GM19238 (cell line): ENCODE measurements around the gene G6PC2.
"Not testable (repeated sequence)": the region's sequence is repeated elsewhere in the genome, so short reads cannot be mapped to it uniquely, and the experiment has no call there.

Experiments
- DNase-seq: peaks from one replicate; pipeline ENCODE4 v3.0.0; 2011; ENCODE audit warnings: low spot score; ENCODE audit not compliant: insufficient read length

Gene G6PC2

DNA sequence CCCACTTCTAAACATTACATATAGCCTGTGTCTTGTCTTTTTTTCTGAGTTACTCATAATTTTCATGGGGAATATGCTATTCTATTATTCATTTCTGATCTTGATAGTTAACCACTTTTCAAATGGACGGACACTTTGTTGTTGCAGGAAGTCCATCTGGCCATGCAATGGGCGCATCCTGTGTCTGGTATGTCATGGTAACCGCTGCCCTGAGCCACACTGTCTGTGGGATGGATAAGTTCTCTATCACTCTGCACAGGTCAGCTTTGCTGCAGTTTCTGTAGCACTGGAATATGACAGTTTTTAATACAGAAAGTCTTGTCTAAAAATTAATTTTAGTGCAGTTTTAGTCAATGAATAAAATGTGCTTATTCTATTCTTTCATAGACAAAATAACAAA is 3.3 kb downstream of the G6PC2 start:
- no peak for DNase-seq

DNA sequence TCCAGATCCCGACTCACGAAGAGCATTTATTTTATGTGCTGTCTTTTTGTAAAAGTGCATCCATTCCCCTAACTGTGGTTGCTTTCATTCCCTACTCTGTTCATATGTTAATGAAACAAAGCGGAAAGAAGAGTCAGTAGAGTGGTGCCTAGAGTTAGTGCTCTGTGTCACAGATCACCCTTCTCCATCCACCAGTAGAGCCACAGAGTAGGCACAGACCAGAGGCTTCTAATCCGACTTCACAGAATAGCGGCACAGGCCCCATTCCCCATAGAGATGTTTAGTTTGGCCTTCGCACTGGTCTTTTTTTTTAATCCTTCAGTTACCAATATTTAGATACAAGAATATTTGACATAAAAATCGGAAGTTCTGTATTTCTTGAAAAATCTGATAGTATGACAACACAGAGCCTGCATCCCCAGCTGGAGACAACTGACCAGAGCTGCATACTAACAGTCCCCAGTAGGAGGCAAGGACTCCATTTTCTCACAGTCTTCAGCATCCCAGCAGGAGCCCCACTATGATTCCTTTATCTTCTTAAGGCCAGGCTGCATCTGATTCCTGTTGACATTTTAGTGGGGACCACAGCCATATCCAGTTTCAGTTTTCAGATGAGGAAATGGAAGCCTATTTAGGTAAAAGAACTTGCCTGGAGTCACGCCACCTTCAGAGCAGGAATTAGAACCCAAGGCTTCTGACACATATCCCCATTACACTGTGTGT is 7.0 kb downstream of the G6PC2 start:
- DNase-seq = no peak

DNA sequence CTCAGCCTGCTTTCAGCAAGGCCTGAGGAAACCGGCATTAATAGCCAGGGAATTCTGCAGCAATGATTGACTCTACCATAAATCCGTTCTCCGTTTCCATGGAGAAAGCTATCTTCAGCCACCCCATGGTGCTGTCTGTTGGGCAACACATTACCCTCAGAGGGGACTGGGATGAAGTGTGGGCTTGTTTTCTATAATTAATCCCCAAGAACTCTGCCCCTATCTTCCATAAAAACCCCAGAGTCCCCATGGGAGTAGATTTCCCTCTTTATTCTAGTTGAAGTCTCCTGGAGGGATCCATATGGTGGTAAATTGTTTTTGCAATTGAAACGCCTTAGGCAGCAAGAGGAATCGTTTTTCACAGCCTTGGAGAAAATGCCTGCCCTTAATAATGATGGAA is 9.2 kb downstream of the G6PC2 start:
- DNase-seq = no peak

- DNase-seq = no peak
These were observed 11.4 kb downstream of the G6PC2 start for GRCh38 chr2:168912466-168912865.

GRCh38 chr2:168912901-168913369 is 11.8 kb downstream of the G6PC2 start:
- DNase-seq = no peak

- DNase-seq = no peak
These were observed 12.4 kb downstream of the G6PC2 start for GRCh38 chr2:168913495-168913894.

DNA sequence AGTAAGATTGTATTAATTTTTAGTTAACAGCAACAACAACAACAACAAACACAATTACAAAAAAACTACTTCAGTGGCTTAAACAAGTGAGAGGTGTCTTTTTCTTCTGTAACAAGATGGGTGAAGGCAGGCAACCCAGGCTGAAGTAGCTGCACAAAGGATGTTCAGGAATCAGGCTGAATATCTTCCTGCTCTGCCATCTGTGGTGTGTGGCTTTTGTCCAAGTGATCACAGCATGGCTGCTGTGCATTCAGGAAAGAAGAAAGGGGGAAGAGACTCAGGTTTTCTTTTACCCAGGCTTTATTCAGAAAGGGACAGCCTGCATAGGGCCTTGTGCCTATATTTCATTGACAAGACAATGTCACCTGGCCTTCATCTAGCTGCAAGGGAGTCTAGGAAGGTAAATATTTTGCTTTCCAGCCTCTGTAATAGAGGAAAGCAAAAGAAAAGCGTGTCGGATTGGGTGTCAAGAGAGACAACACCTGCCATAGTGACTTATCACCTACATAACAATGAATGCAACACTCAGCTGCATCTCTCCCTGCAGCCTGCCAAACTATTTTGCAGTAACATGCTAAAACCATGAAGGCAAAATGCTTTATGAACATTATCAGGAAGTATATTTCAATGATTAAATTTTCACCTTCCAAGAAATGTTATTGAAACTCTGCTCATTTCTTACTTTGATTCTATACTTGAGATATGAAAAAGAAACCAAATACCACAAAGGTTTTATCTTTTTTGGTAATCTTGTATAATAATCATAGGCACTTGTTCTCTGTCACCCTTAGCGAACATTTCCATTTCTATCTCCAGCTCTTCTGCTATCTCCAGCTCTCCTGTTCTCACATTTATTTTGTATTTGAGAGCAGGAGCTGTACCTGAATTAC is 14.6 kb downstream of the G6PC2 start:
- DNase-seq = no peak

- DNase-seq = no peak
These were observed 15.2 kb downstream of the G6PC2 start for GRCh38 chr2:168916331-168916675.

DNA sequence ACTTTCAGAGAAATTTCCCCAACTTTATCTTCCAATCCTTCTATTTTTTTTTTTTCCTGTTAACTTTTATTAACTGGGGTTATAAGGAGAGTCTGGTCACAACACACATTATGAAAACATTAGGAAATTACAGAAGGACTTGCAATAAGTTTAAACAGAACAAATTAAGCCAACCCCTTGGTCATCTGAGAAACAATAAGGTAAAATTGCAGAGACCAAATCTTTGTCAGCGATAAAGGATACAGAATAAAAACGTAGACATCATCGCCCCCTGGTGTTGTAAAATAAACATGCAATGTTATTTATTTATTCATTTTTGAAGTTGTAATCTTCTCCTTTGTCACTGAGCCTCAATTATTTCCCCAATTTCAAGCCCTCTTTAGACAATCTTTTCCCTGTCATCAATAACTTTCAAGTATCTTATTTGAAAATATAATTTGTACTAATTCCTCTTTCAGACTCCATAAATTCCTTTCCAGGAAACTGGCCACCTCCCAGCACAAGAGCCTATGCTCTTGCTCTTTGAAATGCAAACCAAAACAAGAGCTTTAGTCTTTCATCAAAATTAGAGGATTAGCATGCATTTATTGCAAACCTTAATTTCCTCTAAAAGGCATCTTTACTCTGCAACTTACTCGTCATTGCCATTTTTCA is 19.5 kb downstream of the G6PC2 start:
- DNase-seq = no peak

- DNase-seq = no peak
These were observed 25.7 kb downstream of the G6PC2 start for GRCh38 chr2:168926621-168927386.

- DNase-seq = no peak
These were observed 27.2 kb downstream of the G6PC2 start for GRCh38 chr2:168928113-168928831.

- DNase-seq = no peak
These were observed 27.9 kb downstream of the G6PC2 start for GRCh38 chr2:168929031-168929430.

- no peak for DNase-seq
These were observed 29.2 kb downstream of the G6PC2 start for GRCh38 chr2:168930242-168930641.

GRCh38 chr2:168932174-168932573 is 31.1 kb downstream of the G6PC2 start:
- DNase-seq = not testable (repeated sequence)

GRCh38 chr2:168934826-168935225 is 33.7 kb downstream of the G6PC2 start:
- DNase-seq = no peak

- DNase-seq = no peak
These were observed 34.9 kb downstream of the G6PC2 start for GRCh38 chr2:168935810-168936581.

DNA sequence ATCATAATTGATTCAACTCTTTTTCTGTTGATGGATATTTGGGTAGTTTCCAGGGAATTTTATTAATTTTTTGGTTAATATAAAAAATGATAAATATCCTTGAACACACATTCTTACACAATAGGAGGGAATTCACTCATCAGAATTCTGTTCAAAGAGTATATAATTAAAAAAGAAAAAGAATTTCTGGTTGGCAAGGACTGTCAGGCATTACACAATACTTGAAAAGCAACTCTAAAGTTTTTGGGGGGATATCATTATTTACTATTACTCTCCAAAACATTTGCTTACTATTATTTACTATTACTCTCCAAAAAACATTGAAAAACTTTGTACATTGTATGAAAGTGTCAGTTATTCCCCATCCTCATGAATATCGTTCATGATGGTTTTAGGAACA is 38.0 kb downstream of the G6PC2 start:
- DNase-seq = no peak

GRCh38 chr2:168939918-168940317 is 38.8 kb downstream of the G6PC2 start:
- DNase-seq = no peak

GRCh38 chr2:168941297-168941696 is 40.2 kb downstream of the G6PC2 start:
- DNase-seq = no peak

GRCh38 chr2:168944065-168944464 is 43.0 kb downstream of the G6PC2 start:
- no peak for DNase-seq
